ENCODE results near the gene TANGO6.
"Not testable (repeated sequence)": the region's sequence is repeated elsewhere in the genome, so short reads cannot be mapped to it uniquely, and the experiment has no call there.

Gene TANGO6

GRCh38 chr16:69039333-69039941 is 196.1 kb downstream of the TANGO6 start:
- DNase-seq (ENCODE audit: low spot score) = no peak

DNA sequence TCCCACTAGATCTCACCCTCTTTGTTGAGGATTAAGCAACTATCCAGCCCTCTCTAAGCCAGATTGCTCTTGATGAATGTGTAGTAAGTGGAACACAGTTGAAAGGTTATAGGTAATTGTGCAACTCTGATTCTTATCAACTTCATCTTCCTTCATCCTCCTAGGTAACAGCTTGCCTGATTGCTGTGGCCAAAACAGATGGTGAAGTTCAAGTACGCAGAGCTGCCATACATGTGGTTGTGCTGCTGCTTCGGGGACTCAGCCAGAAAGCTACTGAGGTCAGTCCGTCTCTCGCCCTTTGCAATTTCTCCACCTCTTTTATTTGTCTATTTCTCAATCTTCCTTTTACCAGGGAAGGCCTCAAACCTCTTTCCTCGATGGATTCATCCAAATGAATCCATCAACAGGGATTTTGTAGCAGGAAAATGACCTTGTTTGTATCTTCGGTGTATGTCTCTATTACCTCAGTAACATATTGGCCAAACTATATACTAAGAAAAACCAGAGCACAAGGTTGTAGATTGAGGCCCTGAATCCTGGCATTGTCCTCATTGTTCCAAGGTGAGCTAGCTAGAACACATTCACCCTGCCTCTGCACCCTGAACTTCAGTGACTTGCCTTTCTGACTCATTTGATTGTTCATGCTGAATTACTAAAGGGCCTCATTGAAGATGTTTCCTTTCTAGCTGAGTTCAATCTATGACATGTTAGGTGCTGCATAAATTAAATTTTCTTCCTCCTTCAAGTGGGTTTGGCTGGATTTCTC is 197.0 kb downstream of the TANGO6 start:
- TF ChIP-seq CTCF (IDR thresholded peaks at IDR 0.05; ENCODE audit: borderline replicate concordance, control extremely low read depth, extremely low read depth, insufficient read depth, missing control alignments) = no peak
- DNase-seq (ENCODE audit: low spot score) = no peak
- in situ Hi-C loops (cut with MboI; ENCODE audit: low sequenced_read_pairs, unreplicated experiment) = no loop called here

More at GRCh38 chr16:69039333-69039941, 196.1 kb downstream of the TANGO6 start:
- TF ChIP-seq CTCF (IDR thresholded peaks at IDR 0.05; ENCODE audit: borderline replicate concordance, control extremely low read depth, extremely low read depth, insufficient read depth, missing control alignments) = no peak
- in situ Hi-C loops (cut with MboI; ENCODE audit: low sequenced_read_pairs, unreplicated experiment) = no loop called here

DNA sequence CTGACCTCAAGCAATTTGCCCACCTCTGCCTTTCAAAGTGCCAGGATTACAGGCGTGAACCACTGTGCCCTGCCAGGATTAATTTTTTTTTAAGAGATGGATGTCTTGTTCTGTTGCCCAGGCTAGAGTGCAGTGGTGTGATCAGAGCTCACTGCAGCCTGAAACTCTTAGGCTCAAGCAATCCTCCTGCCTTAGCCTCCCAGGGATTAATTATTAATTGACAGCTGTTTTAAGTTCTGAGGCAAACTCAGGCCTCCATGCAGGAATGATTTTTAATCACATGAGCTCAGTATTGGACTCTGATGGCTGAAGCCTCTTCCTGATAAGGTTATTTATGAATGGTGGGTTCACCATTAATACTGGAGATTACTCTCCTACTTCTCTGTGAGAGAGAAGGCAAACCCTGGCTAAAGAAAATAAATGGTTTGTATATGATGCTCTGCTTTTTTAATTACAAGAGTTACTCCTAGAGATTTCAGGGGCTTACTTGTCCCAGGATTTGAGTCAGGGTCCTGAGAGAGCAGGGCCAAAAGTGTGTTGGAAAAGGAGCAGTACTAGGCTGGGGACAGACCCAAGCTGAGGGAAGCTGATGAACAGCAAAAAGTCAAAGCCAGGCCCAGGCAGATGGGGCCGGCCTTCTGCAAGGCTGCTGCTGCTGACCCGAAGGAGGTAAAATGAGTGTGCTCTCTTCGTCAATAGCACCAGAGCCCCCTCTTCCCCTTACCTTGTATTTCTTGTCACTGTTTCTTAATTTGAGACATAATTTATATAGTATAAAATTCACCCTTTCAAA is 205.2 kb downstream of the TANGO6 start:
- DNase-seq (ENCODE audit: low spot score) = no peak
- no peak for TF ChIP-seq CTCF (IDR thresholded peaks at IDR 0.05; ENCODE audit: borderline replicate concordance, control extremely low read depth, extremely low read depth, insufficient read depth, missing control alignments)
- in situ Hi-C loops (cut with MboI; ENCODE audit: low sequenced_read_pairs, unreplicated experiment) = no loop called here

GRCh38 chr16:69049146-69049545 is 205.8 kb downstream of the TANGO6 start:
- in situ Hi-C loops (cut with MboI; ENCODE audit: low sequenced_read_pairs, unreplicated experiment) = no loop called here

GRCh38 chr16:69049603-69050375 is 206.5 kb downstream of the TANGO6 start:
- no peak for DNase-seq (ENCODE audit: low spot score)
- no peak for TF ChIP-seq CTCF (IDR thresholded peaks at IDR 0.05; ENCODE audit: borderline replicate concordance, control extremely low read depth, extremely low read depth, insufficient read depth, missing control alignments)
- in situ Hi-C loops (cut with MboI; ENCODE audit: low sequenced_read_pairs, unreplicated experiment) = no loop called here

More at GRCh38 chr16:69049146-69049545, 205.8 kb downstream of the TANGO6 start:
- no peak for TF ChIP-seq CTCF (IDR thresholded peaks at IDR 0.05; ENCODE audit: borderline replicate concordance, control extremely low read depth, extremely low read depth, insufficient read depth, missing control alignments)
- no peak for DNase-seq (ENCODE audit: low spot score)

GRCh38 chr16:69051517-69051830 is 208.1 kb downstream of the TANGO6 start:
- DNase-seq (ENCODE audit: low spot score); in situ Hi-C loops (cut with MboI; ENCODE audit: low sequenced_read_pairs, unreplicated experiment): not testable (repeated sequence)

Measured in GM13976 (cell line).